Astrocyte of the spinal cord (primary cell): ENCODE results near the gene UFM1.

Source experiments
- DNase-seq: peaks from one replicate; pipeline ENCODE4 v3.0.0; 2011; ENCODE audit warnings: low read depth, low spot score
- H3K4me3 ChIP-seq: 2 replicates; pipeline ENCODE4 v1.5.1; 2011; ENCODE audit warnings: low read depth, mild to moderate bottlenecking, low read length, moderate library complexity
- CTCF ChIP-seq: IDR thresholded peaks from 2 replicates; pipeline ENCODE4 v1.5.1; 2012; ENCODE audit warnings: low read depth, mild to moderate bottlenecking, low read length, inconsistent platforms
- in situ Hi-C: cut with HindIII; loops from 2 replicates; pipeline ENCODE4 v1.10.0; 2017; ENCODE audit warnings: low sequenced_read_pairs

Gene UFM1

GRCh38 chr13:38409771-38410170, 60.1 kb downstream of the UFM1 start:
- no peak for TF ChIP-seq CTCF
- H3K4me3 ChIP-seq = no peak overlapping the region
- DNase-seq = no peak
- in situ Hi-C loops = no loop called here

DNA sequence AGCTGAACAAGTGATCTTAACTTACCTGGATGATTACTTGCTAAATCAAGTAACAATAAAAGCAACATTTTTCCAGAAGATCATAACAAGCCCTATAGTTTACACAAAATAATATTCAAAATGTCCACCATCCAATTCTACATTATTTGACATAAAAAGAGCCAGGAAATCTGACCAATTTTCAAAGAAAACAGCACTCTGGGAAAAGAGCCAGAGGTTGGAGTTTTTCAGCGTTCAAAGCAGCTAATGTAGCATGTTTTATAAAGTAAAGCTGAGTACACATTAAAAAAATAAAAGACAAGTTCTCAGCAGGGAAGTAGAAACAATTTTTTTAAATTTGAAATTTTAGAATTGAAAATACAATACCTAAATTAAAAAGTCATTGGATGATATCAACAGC, 62.6 kb downstream of the UFM1 start:
- H3K4me3 ChIP-seq = no peak overlapping the region
- TF ChIP-seq CTCF = no peak
- DNase-seq = no peak
- in situ Hi-C loops = no loop called here
